Measurements from ENCODE around the gene CHCHD4. TPM values are rescaled to one million over a fixed set of nuclear protein-coding genes. Genes with fewer than 3 reads are reported as not detected.

CHCHD4 gene
- total and polyA plus RNA-seq, 2 of the 8 experiments (the other 6 are each of a cell fraction or from before 2014, with no cell fraction given), result 15.0 to 22.3 TPM

DNA sequence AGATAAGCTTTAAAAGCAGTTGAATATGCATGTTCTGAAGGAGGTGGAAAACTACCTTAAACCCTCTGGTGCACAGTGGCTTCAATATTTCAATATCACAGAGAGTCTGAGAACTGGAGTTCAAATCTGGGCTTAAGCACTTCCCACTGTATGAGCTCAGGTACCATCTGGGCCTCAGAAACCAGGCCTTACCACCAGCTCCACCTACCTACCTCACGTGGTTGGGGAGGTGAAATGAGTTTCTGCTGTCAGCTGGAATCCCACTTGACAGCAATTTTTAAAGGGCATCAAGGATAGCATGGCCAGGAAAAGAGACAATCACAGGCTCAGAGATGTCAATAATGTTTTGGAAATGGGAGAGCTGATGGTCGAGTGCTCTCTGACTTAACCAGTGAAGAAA, 5.0 kb downstream of the CHCHD4 start:
- POLR2A ChIA-PET (ENCODE audit: partially characterized antibody), result no interaction called here
- Histone ChIP-seq H4K8ac (ENCODE audit: extremely low read depth, insufficient read depth, low read length) (no peak overlapping the region), H3K4ac (replicated peaks; ENCODE audit: insufficient read length, low read depth, low read length) (no peak overlapping the region), H4K5ac (ENCODE audit: insufficient read length, low read depth, low read length) (no peak overlapping the region), H3K9me3 (ENCODE audit: insufficient read depth in 2 of 2, low read depth in 1 of 2, low read length in 1 of 2) (no peaks in the 10 kb centered on the region), H3K56ac (replicated peaks; ENCODE audit: insufficient read length, low read depth, low read length) (no peak overlapping the region), H2AK5ac (ENCODE audit: low read depth, low read length) (no peak overlapping the region), H4K20me1 (replicated peaks in 1 of 2; ENCODE audit: control insufficient read depth in 1 of 2, insufficient read depth in 2 of 2, low read length in 2 of 2) (peaks cover 0 to 2% of the 10 kb centered on the region in 2 experiments), H3K23ac (ENCODE audit: insufficient read length) (no peak overlapping the region), H3K36me3 (ENCODE audit: control insufficient read depth in 2 of 4, insufficient read depth in 4 of 4, low read length in 3 of 4) (peaks cover 3 to 21% (median 11%) of the 10 kb centered on the region in 4 experiments; a peak in 5 of 8 replicates), H2BK120ac (replicated peaks; ENCODE audit: low read depth, low read length) (no peak overlapping the region), H2BK12ac (ENCODE audit: low read depth, low read length) (no peak overlapping the region), H3K79me1 (ENCODE audit: low read depth, low read length) (peaks cover 15% of the 10 kb centered on the region), H3K79me2 (ENCODE audit: control insufficient read depth in 1 of 2, insufficient read depth in 2 of 2, low read length in 2 of 2) (peaks cover 0 to 19% of the 10 kb centered on the region in 2 experiments; a peak in 2 of 4 replicates), H2AFZ (ENCODE audit: low read length) (no peak overlapping the region), H3K18ac (ENCODE audit: extremely low read depth, low read length) (no peak overlapping the region), H2BK15ac (ENCODE audit: low read length) (no peak overlapping the region), H3K23me2 (ENCODE audit: low read depth, low read length) (peaks cover 8% of the 10 kb centered on the region), H3K9ac (replicated peaks in 1 of 4; ENCODE audit: extremely low read depth in 1 of 4, low read depth in 3 of 4, low read length in 3 of 4) (no peak overlapping the region), H3K4me2 (ENCODE audit: insufficient read depth in 1 of 2, low read depth in 2 of 2, low read length in 2 of 2) (no peak overlapping the region), H4K91ac (replicated peaks; ENCODE audit: insufficient read length, low read length) (no peak overlapping the region), H3K4me1 (replicated peaks in 1 of 4; ENCODE audit: control insufficient read depth in 3 of 4, insufficient read depth in 4 of 4, low read length in 3 of 4) (peaks cover 0 to 8% (median 4%) of the 10 kb centered on the region in 4 experiments; a peak in 5 of 7 replicates), H2BK5ac (ENCODE audit: low read depth, low read length) (no peak overlapping the region), H3K27ac (ENCODE audit: low read depth, low read length) (no peak overlapping the region), H3K14ac (ENCODE audit: insufficient read length) (no peak overlapping the region), H3K4me3 (ENCODE audit: extremely low read depth in 1 of 4, insufficient read depth in 2 of 4, low read depth in 3 of 4, low read length in 4 of 4) (no peak overlapping the region), H3K27me3 (replicated peaks in 1 of 4; ENCODE audit: control insufficient read depth in 3 of 4, extremely low read depth in 1 of 4, insufficient read depth in 3 of 4, low read length in 3 of 4) (no peaks in the 10 kb centered on the region), H2BK20ac (ENCODE audit: low read length) (no peak overlapping the region)
- 86% methylated on average over 2 of the region's 2 CpGs; no CpG with 5 or more reads in 1 of the 2 experiments for WGBS, 2 experiments (ENCODE audit: extremely low coverage in 1 of 2, insufficient coverage in 1 of 2, insufficient read length in 1 of 2, insufficient replicate concordance in 2 of 2, low coverage in 1 of 2, low lambda C conversion rate in 2 of 2, missing lambda C conversion rate in 1 of 2)
- CTCF ChIA-PET (ENCODE audit: partially characterized antibody), result interaction anchor here (0.6 to 10.2 kb wide), 6 partner anchors 29 to 231 kb away, joined by 4 to 123 read pairs (median 6); no protein-coding TSS in a partner anchor
- FAIRE-seq, result no peak
- no peak for DNase-seq (ENCODE audit: low read depth in 1 of 2, low spot score in 2 of 2)
- no peak for TF ChIP-seq KDM1A (IDR thresholded peaks at IDR 0.05; ENCODE audit: borderline replicate concordance, low read length)
- no peak for TF ChIP-seq HDAC6 (IDR thresholded peaks at IDR 0.05; ENCODE audit: low read depth, low read length)
- TF ChIP-seq CREB1 (IDR thresholded peaks at IDR 0.05), result no peak
- no peak for TF ChIP-seq ATF2 (IDR thresholded peaks at IDR 0.05; ENCODE audit: low read length)
- no peak for TF ChIP-seq POLR2A (IDR thresholded peaks at IDR 0.05; ENCODE audit: control extremely low read depth in 1 of 2, low read depth in 2 of 2, low read length in 2 of 2)
- TF ChIP-seq EGR1 (IDR thresholded peaks at IDR 0.05; ENCODE audit: borderline replicate concordance, low read depth, low read length), result no peak
- TF ChIP-seq SRF (IDR thresholded peaks at IDR 0.05; ENCODE audit: low read depth, low read length), result no peak
- TF ChIP-seq, protein P1, sequence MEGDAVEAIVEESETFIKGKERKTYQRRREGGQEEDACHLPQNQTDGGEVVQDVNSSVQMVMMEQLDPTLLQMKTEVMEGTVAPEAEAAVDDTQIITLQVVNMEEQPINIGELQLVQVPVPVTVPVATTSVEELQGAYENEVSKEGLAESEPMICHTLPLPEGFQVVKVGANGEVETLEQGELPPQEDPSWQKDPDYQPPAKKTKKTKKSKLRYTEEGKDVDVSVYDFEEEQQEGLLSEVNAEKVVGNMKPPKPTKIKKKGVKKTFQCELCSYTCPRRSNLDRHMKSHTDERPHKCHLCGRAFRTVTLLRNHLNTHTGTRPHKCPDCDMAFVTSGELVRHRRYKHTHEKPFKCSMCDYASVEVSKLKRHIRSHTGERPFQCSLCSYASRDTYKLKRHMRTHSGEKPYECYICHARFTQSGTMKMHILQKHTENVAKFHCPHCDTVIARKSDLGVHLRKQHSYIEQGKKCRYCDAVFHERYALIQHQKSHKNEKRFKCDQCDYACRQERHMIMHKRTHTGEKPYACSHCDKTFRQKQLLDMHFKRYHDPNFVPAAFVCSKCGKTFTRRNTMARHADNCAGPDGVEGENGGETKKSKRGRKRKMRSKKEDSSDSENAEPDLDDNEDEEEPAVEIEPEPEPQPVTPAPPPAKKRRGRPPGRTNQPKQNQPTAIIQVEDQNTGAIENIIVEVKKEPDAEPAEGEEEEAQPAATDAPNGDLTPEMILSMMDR (IDR thresholded peaks at IDR 0.05; ENCODE audit: control extremely low read depth in 1 of 3, insufficient read depth in 1 of 3, low read depth in 1 of 3, low read length in 3 of 3), result no peak
- no peak for TF ChIP-seq CHD1 (IDR thresholded peaks at IDR 0.05; ENCODE audit: low read depth, low read length)
- TF ChIP-seq GABPA (IDR thresholded peaks at IDR 0.05; ENCODE audit: borderline replicate concordance, insufficient read depth, low read length), result no peak

All from H1 (cell line).